ENCODE measurements around the gene TMEM135.

Gene TMEM135

DNA sequence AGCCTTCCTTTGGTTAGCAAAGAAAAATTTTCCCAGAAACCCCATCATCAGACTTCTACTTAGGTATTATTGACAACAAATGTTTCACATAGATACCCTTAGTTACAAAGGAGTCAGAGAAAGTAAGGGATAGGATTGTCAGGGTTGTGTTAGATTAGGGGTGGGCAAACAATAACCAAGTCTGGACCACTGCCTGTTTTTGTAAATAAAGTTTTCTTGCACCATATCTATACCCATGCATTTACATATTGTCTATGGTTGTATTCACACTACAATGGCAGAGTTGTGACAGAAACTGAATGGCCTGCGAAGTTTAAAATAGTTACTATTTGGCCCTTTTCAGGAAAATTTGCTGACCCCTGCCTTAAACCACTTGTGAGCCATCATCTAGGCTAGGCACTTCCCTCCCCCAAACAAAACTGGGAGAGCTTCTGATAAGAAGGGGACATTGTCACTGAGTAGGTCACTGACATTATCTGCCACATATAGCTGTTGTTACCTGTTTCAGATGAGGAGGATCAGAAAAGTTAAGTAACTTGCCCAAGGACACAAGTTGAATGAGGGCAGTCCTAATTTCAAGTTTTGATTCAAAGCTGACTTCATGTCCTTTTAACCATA lies 40.7 kb upstream of the TMEM135 start:
- no peaks in the 10 kb centered on the region for H3K9me3 ChIP-seq (ENCODE audit: control insufficient read depth, insufficient read depth, low read length)
- H3F3A ChIP-seq (ENCODE audit: control insufficient read depth, insufficient read depth) = no peaks in the 10 kb centered on the region
- H3K4me2 ChIP-seq (ENCODE audit: low read length) = no peak overlapping the region
- no peaks in the 10 kb centered on the region for H3K79me2 ChIP-seq (ENCODE audit: control insufficient read depth, low read length)
- TF ChIP-seq, protein P1, sequence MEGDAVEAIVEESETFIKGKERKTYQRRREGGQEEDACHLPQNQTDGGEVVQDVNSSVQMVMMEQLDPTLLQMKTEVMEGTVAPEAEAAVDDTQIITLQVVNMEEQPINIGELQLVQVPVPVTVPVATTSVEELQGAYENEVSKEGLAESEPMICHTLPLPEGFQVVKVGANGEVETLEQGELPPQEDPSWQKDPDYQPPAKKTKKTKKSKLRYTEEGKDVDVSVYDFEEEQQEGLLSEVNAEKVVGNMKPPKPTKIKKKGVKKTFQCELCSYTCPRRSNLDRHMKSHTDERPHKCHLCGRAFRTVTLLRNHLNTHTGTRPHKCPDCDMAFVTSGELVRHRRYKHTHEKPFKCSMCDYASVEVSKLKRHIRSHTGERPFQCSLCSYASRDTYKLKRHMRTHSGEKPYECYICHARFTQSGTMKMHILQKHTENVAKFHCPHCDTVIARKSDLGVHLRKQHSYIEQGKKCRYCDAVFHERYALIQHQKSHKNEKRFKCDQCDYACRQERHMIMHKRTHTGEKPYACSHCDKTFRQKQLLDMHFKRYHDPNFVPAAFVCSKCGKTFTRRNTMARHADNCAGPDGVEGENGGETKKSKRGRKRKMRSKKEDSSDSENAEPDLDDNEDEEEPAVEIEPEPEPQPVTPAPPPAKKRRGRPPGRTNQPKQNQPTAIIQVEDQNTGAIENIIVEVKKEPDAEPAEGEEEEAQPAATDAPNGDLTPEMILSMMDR (IDR thresholded peaks at IDR 0.05; ENCODE audit: low read depth, low read length, poor library complexity, severe bottlenecking) = no peak
- no peaks in the 10 kb centered on the region for H4K20me1 ChIP-seq (ENCODE audit: control insufficient read depth, insufficient read depth, low read depth, low read length)
- H3K4me1 ChIP-seq (ENCODE audit: control insufficient read depth, low read length) = no peaks in the 10 kb centered on the region
- no peaks in the 10 kb centered on the region for H3K36me3 ChIP-seq (ENCODE audit: control insufficient read depth, low read length)
- no peak overlapping the region for H3K27ac ChIP-seq (ENCODE audit: low read depth, low read length)
- H3K4me3 ChIP-seq (ENCODE audit: low read length) = no peak overlapping the region
- 0 out of 2 replicates have a peak, but pooled peaks cover 5% of the 10 kb centered on the region for H3K27me3 ChIP-seq (ENCODE audit: control insufficient read depth, low read length)
- no peaks in the 10 kb centered on the region for H3K9me2 ChIP-seq (replicated peaks; ENCODE audit: control insufficient read depth, low read length)

DNA sequence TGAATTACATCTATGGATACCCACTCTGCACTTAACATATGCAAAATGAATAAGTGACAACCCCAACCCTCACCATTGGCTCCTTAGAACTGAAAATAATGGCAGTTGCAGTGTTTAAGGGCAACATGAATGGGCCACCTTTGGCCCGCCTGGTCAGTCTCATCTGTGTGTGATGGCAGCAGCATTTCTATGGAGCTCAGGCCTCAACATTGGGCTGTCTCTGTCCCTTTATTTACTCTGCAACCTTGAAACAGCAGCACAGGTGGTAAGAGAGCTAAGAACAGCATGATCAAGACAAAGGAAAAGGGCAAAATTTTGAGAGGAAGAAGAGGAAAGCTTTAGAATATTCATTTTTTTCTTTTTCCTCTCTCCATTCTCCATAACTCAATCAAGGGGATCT lies 38.3 kb upstream of the TMEM135 start:
- Histone ChIP-seq H3K9me3 (ENCODE audit: control insufficient read depth, insufficient read depth, low read length) (no peaks in the 10 kb centered on the region), H3K9me2 (replicated peaks; ENCODE audit: control insufficient read depth, low read length) (no peaks in the 10 kb centered on the region), H3K36me3 (ENCODE audit: control insufficient read depth, low read length) (no peaks in the 10 kb centered on the region), H3F3A (ENCODE audit: control insufficient read depth, insufficient read depth) (no peaks in the 10 kb centered on the region), H3K79me2 (ENCODE audit: control insufficient read depth, low read length) (no peaks in the 10 kb centered on the region), H3K27me3 (ENCODE audit: control insufficient read depth, low read length) (no peaks in the 10 kb centered on the region), H4K20me1 (ENCODE audit: control insufficient read depth, insufficient read depth, low read depth, low read length) (no peaks in the 10 kb centered on the region), H3K4me3 (ENCODE audit: low read length) (no peak overlapping the region), H3K4me2 (ENCODE audit: low read length) (no peak overlapping the region), H3K4me1 (ENCODE audit: control insufficient read depth, low read length) (no peaks in the 10 kb centered on the region), H3K27ac (ENCODE audit: low read depth, low read length) (no peak overlapping the region)
- TF ChIP-seq, protein P1 (IDR thresholded peaks at IDR 0.05; ENCODE audit: low read depth, low read length, poor library complexity, severe bottlenecking) = no peak

DNA sequence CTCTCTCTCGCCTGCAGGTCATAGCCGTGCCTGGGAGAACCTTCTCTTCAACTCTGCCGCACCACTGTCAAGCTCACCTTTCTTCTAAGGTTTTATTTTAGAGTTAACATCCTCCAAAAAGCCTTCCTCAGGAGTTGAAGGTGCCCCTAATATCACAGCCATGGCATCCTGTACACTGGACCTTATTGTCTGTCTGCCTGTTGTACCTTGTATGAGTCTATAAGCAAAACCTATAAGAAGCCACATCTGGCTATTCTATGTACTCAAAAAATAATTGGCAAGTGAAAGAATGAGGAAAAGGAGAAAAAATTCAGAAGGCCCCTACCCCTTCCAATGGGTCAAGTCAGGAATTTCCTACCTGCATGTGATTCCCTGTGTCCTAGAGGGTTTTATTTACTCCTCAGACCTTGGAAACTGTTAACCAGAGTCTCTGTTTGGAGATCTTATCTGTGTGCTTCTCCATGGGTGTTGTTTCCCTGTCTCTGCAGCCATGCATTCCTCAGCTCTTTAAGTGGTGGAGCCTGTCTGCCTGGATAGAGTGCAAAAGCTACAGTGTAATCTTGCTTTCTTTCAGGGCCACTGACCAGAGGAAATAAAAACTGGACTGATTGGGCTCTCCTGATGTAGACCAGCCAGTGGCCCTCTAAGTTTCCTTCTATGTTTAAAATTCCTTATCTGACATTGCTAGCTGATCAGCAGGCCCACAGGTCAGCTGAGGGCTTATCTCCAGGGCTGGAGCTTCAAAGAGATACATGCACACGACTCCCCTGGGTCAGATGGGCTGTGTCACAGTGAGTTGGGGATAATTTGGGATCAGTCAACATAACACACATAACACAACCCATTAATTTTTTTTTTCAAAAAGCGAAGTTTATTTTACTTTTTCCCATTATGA lies 37.6 kb upstream of the TMEM135 start:
- no peaks in the 10 kb centered on the region for H3K9me3 ChIP-seq (ENCODE audit: control insufficient read depth, insufficient read depth, low read length)
- H3K4me3 ChIP-seq (ENCODE audit: low read length) = no peak overlapping the region
- no peaks in the 10 kb centered on the region for H3K4me1 ChIP-seq (ENCODE audit: control insufficient read depth, low read length)
- H3K79me2 ChIP-seq (ENCODE audit: control insufficient read depth, low read length) = no peaks in the 10 kb centered on the region
- H3K4me2 ChIP-seq (ENCODE audit: low read length) = no peak overlapping the region
- H3K27me3 ChIP-seq (ENCODE audit: control insufficient read depth, low read length) = no peaks in the 10 kb centered on the region
- H3F3A ChIP-seq (ENCODE audit: control insufficient read depth, insufficient read depth) = no peaks in the 10 kb centered on the region
- H4K20me1 ChIP-seq (ENCODE audit: control insufficient read depth, insufficient read depth, low read depth, low read length) = no peaks in the 10 kb centered on the region
- H3K36me3 ChIP-seq (ENCODE audit: control insufficient read depth, low read length) = no peaks in the 10 kb centered on the region
- H3K9me2 ChIP-seq (replicated peaks; ENCODE audit: control insufficient read depth, low read length) = no peaks in the 10 kb centered on the region
- no peak overlapping the region for H3K27ac ChIP-seq (ENCODE audit: low read depth, low read length)
- no peak for TF ChIP-seq EZH2phosphoT487 (IDR thresholded peaks at IDR 0.05; ENCODE audit: borderline replicate concordance, low read length)
- TF ChIP-seq, protein P1 (IDR thresholded peaks at IDR 0.05; ENCODE audit: low read depth, low read length, poor library complexity, severe bottlenecking) = no peak
